Middle frontal gyrus (tissue), 1 donor: ENCODE data around the gene CKLF.

Experiments
- DNase-seq: peaks from one replicate; pipeline ENCODE4 v3.0.0-alpha.2; 2015; ENCODE audit warnings: low spot score; ENCODE audit errors: extremely low spot score

CKLF gene

DNA sequence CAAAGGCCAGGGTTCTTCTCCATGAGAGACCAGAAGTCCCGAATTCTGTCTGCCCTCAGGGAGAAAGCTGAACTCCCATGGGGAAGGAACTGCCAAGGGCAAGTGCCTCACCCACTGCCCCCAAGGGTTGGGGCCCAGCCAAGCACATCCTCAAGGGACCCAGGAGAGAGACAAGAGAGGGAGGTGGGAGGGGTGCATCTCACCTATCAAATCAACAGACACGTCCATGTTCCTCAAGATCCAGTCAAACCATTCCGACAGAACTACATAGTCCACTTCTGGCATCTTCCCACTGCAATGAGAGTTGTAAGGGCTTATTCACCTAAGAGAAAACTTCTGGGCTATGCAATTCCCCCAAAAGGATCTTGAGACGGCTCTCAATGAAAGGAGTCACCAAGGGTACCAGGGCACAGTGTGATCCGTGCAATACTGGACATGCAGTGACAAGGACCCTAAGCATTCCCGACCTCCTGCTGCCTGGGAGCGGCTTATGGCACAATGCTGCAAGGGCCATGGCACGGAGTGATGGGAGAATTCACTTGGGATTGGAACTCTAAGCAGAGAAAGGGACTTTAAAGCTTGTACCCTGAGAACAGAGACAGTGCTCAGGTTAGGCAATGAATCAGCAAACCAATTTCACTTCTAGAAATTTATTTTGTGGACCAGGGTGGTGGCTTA, 34.7 kb upstream of the CKLF start:
- no peak for DNase-seq

DNA sequence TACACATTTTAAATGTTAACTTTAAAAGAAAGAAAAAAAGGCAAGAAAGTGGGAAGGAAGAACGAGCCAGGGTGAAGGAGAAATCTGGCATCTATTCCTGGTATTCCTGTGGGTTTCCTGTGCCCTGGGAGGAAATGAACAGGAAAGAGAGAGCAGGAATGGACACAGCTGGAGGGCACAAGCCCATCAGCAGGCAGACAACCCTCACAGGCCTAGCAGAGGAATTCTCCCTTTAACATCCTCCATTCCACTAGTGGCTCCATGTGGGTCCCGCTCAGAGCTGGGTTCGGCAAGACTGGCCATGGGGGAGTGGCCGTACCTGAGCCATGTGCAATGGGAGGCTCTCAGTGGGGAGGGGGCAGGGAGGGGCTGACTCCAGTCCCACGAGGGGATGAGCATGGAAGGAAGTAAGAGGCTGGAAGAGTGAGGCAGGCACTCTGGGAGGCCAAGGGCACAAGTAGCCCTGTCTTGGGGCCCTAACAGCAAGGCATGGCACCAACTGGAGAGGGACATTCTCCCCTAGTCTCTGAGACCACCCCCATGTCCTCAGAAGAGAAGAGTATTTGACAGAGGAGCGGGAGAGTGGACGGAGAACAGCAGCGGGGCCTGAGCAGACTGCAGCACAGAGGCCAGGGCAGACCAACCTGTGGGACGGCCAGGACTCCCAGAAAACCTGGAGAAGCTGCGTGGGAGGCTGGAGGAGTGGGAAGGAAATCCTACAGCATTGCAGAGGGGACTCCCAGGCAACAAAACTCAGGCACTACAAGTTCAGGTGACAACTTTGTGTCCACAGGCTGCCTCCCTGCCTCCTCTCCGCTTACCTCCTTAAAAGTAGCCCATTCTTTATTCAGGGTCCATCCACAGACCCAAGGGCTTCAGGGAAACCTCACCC, 32.6 kb upstream of the CKLF start:
- no peak for DNase-seq

DNA sequence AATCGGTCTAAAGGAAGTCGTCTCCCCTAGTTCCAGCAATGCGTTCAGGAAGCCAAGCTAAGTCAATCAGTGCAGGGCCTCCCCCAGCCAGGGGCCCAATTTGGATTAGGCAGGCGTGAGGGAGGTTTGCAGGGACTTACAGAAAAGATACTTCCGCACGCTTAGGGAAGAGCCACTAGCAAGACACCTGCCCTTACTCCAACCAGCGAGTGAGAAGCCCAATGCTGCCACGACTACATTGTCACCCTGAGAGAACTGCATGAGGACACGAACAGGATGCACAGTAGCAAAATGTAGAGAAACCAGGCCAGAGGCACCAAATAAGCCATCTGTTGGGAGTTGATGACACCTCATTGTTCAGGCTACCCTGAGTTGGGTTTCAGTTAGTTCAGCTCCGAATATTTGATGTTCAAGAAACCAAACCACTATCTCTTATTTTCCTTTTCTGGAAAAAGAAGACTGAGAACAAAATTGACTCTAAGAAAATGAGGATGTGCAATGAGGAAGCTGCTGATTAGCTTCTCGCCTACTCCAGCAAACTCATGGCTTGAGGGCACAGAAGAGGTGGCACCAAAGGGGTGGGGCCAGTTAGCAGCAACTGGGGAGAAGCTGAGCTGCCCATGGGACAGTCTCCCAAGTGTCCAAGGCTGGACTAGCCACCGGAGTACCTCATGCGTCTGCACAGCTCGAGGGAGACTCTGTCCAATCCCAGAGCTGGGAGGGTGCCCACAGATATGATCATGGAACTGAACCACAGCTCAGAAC, 31.8 kb upstream of the CKLF start:
- no peak for DNase-seq

DNA sequence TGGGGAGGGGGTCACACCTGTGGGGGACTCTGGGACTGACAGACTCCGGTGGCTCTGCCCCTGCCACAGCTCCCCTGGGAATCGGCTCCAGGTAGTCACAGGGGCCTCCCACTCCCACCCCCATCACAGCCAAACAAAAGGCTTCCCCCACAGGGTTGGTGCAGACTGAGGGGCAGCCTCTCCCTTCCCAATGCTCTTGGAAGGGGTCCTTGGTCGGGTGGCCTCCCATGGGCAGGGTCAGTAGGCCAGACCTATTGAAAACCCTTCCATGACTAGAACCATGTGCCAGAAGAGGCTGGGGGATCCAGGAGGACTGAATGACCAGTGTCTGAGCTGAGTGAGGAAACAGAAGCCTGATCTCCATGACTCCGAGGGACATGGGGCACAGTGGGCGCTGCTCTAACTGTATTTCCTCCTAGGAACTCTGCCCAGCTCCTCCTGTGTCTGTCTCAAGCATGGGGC, 31.1 kb upstream of the CKLF start:
- DNase-seq: no peak

DNA sequence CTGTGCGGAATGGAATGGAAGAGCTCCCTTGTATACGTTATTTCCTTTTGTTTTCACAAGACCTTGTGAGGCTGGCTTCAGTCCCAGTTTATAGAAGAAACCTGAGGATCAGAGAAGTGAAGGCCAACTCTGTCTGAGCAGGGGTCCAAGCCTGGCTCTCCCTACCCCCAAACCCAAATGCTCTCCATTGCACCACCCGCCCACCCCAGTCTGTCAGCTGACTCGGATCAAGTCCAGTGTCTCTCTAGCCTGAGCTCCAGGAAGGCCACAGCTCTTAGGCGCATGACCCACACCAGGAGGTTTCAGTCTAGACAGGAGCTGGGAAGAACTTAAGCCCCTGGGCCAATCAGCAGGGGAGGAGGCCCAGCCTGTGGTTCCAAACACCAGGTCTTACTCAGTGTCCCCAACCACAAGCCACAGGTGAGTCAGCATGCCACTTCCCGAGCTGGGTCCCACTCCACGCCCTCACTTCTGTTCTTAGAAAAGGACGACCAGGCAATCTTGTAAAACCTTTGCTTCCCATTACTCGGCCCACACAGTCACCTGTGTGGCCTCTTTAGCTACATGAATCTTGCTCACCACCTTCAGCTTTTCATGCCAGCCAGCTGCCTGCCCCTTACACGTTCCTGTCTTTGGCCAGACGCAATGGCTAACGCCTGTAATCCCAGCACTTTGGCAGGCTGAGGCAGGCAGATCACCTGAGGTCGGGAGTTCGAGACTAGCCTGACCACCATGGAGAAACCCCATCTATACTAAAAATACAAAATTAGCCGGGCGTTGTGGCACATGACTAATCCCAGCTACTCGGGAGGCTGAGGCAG, 30.2 kb upstream of the CKLF start:
- no peak for DNase-seq

DNA sequence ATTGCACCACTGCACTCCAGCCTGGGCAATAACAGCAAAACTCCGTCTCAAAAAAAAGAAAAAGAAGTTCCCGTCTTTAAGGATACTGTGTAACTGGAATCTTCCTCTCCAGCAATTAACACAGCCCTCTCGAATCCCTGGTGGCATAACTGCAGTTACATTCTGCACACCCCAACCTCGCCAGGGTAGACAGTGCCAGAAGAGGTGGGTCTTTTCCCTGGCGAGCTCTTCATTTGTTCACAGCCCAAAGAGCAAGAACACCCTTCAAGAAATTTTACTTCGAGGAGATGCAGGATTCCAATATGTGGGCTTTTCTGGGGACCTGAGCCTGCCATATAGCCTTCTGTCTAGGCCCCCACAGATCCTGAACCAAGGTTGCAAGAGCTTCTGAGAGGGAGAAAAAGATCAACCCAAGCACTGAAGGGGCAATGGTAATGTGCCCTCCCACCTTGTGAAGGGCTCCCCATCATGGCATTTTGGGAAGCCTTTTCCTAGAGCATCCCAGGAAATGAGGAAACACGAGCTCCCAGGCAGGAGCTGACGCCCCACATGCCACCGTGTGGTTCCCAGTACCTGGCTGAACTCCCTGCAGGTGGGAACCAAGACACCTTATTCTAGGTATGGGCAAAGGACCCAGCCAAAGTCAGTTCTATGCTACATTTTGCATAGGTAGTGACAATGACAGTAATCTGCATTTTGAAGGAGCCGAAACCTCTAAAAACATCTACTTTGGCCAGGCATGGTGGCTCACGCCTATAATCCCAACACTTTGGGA, 29.4 kb upstream of the CKLF start:
- DNase-seq: no peak

DNA sequence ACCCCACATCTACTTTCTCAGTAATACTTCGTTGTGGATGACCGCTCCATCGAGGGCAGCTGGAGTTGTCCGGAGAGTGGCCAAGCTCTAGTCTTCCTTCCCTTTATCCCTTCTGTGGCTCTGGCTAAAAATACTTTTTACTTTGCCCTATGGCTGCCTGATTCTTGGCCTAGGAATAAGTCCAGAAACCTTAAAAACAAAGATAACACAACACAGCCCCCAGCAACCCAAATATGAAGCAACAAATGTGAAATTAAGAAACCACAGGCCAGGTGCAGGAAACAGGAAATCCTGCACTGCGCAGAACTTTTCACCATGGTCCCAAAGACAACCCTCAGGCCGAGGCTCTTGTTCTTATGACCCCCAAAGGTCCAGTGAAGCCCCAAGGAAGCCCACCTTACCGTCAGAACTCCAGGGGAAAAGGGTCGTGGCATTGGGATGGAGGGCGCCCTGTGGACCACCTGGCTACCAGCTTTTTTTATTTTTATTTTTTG, 28.5 kb upstream of the CKLF start:
- no peak for DNase-seq

DNA sequence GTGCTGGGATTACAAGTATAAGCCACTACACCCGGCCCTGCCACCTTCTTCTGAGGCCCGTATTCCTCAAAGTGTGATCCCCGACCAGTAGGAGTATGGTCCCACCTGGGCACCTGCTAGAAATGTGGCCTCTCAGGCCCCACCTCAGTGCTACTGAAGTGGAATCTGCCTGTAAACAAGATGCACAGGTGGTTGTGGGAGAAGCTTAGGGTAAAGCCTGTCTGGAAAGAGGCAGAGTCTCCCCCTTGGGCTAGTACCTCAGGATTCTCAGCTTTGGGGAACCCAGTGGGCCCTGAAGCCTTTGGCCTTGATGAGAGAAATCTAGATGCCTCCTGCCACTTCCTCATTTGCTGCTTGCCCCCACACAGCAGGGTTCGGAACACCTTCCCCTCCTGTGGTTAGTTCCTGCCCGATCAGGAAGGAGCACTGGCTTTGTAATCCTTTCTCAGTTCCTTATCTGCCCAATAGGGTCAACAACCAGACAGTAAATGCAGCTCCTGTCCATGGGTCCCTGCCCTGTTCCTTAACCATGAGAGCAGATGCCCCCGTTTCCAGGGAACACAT, 27.7 kb upstream of the CKLF start:
- no peak for DNase-seq

DNA sequence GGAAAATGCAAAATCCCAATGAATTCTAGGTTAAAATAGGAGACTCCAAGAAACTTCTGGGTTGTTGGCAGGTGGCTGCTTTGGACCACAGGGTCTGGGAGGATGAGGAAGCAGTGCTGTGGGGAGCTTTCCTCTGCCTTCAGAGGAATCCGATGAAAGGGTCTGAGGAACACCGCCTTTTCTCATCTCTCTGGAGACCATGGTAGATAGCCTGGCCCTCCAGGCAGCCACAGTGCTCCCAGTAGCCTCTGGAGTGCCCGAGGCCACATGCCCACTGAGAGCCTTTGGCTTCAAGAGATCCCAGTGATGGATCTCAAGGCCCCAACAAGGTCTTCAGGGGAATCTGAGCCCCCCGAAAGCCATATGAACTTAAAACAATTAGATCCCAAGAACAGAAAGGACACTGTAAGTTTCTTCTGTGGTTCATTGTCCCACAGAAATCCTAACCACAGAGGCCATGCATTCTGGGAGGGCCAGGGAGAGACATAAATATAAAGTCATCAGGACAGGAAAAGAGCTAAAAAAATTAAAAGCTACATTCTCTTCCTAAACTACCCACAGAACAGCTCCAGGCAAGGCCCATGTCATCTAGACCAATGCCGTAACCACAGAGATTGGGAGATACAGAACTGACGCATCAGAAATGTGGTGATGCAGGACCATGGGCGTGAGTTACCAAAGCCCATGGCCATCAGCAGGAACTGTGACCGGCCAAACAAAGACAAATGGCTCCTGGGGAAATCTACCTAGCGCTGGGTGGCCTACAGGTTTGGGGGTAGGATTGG, 26.8 kb upstream of the CKLF start:
- no peak for DNase-seq

DNA sequence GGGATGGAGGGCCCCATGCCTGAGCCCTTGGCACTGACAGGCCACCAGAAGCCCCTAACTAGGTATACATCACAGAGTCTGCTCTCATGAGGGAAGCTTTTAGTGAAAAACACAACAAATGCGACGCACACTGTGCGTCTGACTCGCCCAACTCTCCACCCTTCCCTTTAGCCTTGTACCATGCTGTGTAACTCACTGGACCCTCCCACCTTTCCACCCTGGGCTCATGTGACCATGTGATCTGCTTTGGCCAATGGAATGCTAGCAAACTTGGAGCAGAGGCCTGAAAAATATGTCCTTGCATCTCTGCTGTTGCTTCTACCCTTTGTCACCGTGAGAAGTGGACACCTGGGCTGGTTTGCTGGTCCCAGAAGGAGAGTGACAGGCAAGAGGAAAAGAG, 24.1 kb upstream of the CKLF start:
- no peak for DNase-seq

DNA sequence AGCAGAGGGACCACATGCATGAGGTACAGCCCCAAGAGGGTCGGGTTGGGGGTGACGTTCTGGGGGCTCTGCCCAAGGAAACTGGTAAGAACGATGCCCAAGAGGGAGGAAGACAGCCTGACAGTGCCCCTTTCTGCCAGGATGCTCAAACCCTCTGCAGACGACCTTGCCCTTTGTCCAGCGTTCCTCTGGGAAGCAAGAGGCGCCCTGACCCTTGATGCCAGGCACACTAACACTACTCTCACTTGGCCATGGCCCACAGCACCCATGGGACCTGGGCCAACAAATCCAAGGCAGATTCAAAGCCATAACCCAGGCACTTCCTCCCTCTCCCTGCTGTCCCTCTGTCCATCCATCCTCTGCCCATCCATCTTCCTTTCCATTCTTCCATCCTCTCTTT, 22.9 kb upstream of the CKLF start:
- no peak for DNase-seq

DNA sequence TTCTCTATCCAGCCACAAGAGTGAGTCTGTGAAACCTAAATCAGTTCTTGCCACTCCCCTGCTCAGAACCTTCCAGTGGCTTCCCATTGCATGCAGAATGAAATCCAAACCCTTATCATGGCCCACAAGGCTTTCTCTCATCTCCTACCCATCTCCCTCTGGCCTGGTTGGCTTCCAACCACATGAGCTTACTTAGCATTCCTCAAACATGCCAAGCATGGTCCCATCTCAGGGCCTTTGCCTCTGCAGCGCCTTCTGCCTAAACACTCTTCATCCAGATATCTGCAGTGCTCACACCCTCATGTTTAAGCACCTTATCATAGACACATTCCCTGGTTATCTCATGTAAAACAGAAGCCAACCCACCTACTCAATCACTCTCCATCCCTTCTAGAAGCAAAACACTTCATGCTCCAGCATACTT, 18.0 kb upstream of the CKLF start:
- no peak for DNase-seq

DNA sequence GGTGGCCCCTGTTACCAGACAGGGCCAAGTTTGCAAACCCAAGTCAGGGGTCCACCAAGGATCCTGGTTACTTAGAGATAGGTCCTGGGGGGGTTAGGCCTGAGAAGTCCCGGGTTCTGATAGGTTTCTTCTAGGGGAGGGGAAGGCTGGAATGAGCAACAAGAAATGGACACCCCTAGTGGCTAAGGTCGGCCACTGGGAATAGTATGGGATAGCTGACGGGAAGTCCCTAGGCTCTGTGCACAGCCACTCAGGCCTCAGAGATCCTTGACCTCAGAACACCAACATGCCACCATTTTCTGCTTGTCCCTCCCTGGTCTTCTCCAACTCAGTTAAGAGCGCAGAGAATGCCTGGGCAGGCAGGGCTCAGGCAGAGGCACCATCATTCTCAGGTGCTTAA, 15.9 kb upstream of the CKLF start:
- no peak for DNase-seq

DNA sequence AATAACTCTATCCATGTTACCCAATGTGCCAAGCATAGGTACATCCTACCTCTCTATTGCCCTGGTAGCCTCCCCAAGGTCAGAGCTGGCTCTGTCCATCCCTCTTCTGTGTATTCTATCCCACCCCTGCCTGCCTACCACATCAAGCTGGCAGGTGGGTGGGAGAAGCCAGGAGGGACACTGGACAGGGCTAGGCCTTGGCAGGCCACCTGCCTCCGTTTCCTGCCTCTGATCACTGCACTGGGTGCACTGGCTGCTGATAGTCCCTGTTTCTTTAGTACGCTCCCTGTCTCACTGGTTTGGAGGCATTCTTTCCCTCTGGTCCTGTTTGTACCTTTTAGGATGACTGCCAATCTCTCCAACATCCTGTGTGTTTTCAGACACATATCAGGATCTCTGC, 15.1 kb upstream of the CKLF start:
- DNase-seq: no peak

DNA sequence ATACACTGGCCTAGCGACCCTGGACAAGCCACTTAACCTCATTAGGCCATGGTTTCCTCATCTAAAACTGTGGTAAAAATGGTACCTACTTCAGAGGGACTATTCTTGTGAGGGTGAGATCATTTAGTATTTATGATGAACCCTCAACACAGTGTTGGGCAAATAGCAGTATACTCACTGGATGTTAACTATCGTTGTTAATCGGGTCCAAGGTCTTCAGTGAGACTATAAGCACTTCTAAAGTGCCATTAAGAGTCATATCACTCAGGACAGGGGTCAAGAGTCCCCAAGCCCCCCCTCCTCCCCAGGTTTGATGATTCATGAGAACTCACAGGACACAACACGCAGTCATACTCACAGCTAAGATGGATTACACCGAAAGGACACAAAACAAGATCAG, 13.5 kb upstream of the CKLF start:
- DNase-seq: no peak

DNA sequence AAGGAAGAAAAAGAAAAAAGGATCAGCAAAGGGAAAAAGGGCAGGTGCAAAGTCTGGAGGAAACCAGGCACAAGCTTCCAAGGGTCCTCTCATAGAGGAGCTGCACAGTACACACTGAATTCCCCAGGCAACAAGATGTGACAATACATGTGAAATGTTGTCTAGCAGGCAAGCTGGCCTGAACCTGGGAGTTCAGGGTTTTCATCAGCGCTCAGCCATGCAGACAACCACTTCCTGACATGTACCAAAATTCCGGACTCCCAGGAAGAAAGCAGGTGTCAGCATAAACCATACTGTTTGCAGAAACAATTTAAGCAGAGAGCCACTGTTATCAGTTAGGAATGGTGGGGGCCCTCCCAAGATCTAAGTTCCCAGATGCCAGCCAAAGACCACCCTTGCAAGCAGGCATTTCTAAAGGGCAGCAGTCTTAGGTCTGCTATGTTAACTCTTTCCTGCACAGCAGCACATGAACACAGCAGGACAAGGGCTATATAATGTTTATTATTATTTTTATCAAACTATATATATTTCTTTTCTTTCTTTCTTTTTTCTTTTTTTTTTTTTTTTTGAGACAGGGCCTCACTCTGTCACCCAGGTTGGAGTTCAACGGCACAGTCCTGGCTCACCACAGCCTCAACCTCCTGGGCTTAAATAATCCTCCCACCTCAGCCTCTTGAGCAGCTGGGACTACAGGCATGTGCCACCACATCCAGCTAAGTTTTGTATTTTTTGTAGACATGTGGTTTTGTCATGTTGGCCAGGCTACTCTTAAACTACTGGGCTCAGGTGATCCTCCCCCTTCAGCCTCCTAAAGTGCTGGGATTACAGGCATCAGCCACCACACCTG, 12.5 kb upstream of the CKLF start:
- no peak for DNase-seq

DNA sequence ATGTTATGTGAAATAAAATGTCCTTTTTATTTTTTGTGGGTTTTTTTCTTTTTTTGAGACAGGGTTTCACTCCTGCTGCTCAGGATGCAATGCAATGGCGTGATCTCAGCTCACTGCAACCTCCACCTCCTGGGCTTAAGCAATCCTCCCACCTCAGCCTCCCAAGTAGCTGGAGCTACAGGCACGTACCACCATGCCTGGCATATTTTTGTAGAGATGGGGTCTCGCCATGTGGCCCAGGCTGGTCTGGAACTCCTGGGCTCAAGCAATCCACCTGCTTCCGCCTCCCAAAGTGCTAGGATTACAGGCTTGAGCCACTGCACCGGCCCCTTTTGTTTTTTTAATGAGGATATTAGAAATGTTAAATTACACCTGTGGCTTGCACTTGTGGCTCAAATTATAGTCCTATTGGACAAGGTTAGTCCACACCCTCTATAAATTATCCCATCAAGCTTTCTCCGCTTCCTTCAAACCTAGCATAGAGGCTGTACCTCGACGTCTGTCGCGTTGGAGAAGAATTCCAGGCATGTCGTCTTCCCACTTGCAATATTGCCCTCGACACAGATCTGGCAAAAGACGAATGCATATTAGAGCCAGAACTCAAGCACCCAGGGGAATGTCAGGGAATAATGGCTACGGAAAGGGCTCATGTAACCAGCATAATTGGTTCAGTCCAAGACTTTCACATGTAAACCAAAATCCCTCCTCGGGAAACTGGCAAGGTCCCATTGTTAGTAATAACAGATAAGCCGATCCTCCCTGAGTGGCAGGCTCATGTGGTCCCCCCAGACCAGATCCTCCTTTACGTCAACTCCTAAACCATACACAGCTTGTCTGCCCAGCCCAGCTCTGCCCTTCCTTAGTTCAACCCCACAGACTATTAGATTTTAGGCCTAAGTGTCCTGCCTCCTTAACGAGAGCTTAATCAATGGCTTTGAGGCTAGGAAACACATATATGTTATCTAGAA, 10.7 kb upstream of the CKLF start:
- DNase-seq: no peak
